HepG2 (cell line): ENCODE measurements around the gene ENAH. TPM values are rescaled to one million over a fixed set of nuclear protein-coding genes. Genes with fewer than 3 reads are reported as not detected.

Experiments
- ATAC-seq: fragments of 200-7000 bp; cut with Tn5 transposase; 3 replicates; pipeline ENCODE4 v1.9.1; 2020; ENCODE audit warnings: mild to moderate bottlenecking, moderate library complexity
- BruUV-seq: library from RNA; stranded (reverse); fragments of 400-500 nt; replicated peaks from 2 replicates; lab custom pipeline; 2021; lab: Mats Ljungman, UMichigan
- CTCF ChIA-PET: fragments of 300-600 bp; formaldehyde crosslinking; extraction: SDS; loops from one replicate; lab custom pipeline; 2021; ENCODE audit warnings: low total read pairs, inconsistent platforms, low intra/inter-chr PET ratio; lab: Yijun Ruan, JAX
- POLR2A ChIA-PET: fragments of 350-600 bp; sonication (Branson Sonifier 250); formaldehyde crosslinking; loops from one replicate; lab custom pipeline; 2020; ENCODE audit warnings: antibody characterized with exemption, inconsistent platforms; lab: Yijun Ruan, JAX
- DNase-seq: peaks from one replicate; pipeline ENCODE4 v3.0.0-alpha.2; 2015; ENCODE audit warnings: low spot score
- FAIRE-seq: peaks from 3 replicates; lab custom pipeline; 2011; peaks lifted over from hg19 to GRCh38; lab: Jason Lieb, UNC
- H2AFZ ChIP-seq: one replicate; pipeline ENCODE4 v1.6.1; 2011; ENCODE audit warnings: low read length, inconsistent platforms
- H3K27ac ChIP-seq: fragments of 300-600 bp; 3 replicates; pipeline ENCODE4 v1.8.0; 2011; ENCODE audit warnings: mixed run types, mild to moderate bottlenecking, mixed read lengths, low read length, inconsistent platforms; ENCODE audit not compliant: insufficient read depth; ENCODE audit errors: extremely low read length
- H3K27me3 ChIP-seq, 2 experiments: fragments of 200-600 bp in 1 of 2; 2 replicates in 1 of 2; 3 replicates in 1 of 2; pipeline versions ENCODE4 v1.6.0 to v1.8.0; 2011; ENCODE audit warnings: low read length in 2 of 2, mild to moderate bottlenecking in 2 of 2, moderate library complexity in 2 of 2, inconsistent platforms in 1 of 2; ENCODE audit not compliant: insufficient read depth in 2 of 2, control insufficient read depth in 1 of 2
- H3K36me3 ChIP-seq, 2 experiments: fragments of 200-600 bp in 1 of 2; replicated peaks in 1 of 2; 2 replicates in 1 of 2; 3 replicates in 1 of 2; pipeline versions ENCODE4 v1.5.1 to v1.8.0; 2011; ENCODE audit warnings: low read length in 2 of 2, inconsistent platforms in 1 of 2; ENCODE audit not compliant: insufficient read depth in 2 of 2, control insufficient read depth in 1 of 2
- H3K4me1 ChIP-seq: 2 replicates; pipeline ENCODE4 v1.5.1; 2012; ENCODE audit warnings: low read length, inconsistent platforms; ENCODE audit not compliant: insufficient read depth
- H3K4me2 ChIP-seq: 2 replicates; pipeline ENCODE4 v1.6.0; 2011; ENCODE audit warnings: low read depth, low read length, inconsistent platforms
- H3K4me3 ChIP-seq, 3 experiments: fragments of 200-600 bp in 1 of 3; sonication (generic), shearing (Covaris generic) in 1 of 3; replicated peaks in 1 of 3; 2 replicates each; pipeline ENCODE4 v1.5.1; 2011 to 2016; ENCODE audit warnings: low read length in 3 of 3, inconsistent platforms in 2 of 3, low read depth in 2 of 3, mild to moderate bottlenecking in 2 of 3, control low read depth in 1 of 3, mixed read lengths in 1 of 3; ENCODE audit not compliant: insufficient read depth in 1 of 3
- H3K79me2 ChIP-seq: one replicate; pipeline ENCODE4 v1.6.1; 2011; ENCODE audit warnings: low read length, inconsistent platforms; ENCODE audit not compliant: insufficient read depth
- H3K9ac ChIP-seq: 2 replicates; pipeline ENCODE4 v1.6.0; 2011; ENCODE audit warnings: mild to moderate bottlenecking, low read depth, low read length, inconsistent platforms; ENCODE audit not compliant: insufficient read depth
- H3K9me3 ChIP-seq: 2 replicates; pipeline ENCODE4 v1.5.1; 2012; ENCODE audit warnings: mild to moderate bottlenecking, low read length
- H4K20me1 ChIP-seq: 2 replicates; pipeline ENCODE4 v1.6.0; 2011; ENCODE audit warnings: inconsistent platforms, mild to moderate bottlenecking, low read length, moderate library complexity; ENCODE audit not compliant: insufficient read depth
- EEA1 ChIP-seq: sonication (generic); formaldehyde crosslinking; IDR thresholded peaks from 2 replicates; pipeline ENCODE4 v1.5.1; 2020; ENCODE audit warnings: mild to moderate bottlenecking, missing genetic modification reagents, borderline replicate concordance
- GATAD1 ChIP-seq: IDR thresholded peaks from 2 replicates; pipeline ENCODE4 v1.6.1; 2016; ENCODE audit warnings: missing genetic modification reagents, missing compliant biosample characterization
- PAF1 ChIP-seq: IDR thresholded peaks from 2 replicates; pipeline ENCODE4 v1.6.1; 2016; ENCODE audit warnings: missing genetic modification reagents, missing compliant biosample characterization
- PCBP1 ChIP-seq: fragments of 200-400 bp; formaldehyde crosslinking; IDR thresholded peaks from 2 replicates; pipeline ENCODE4 v1.6.1; 2017; ENCODE audit warnings: mild to moderate bottlenecking, low read depth, low read length, borderline replicate concordance
- POLR2G ChIP-seq: fragments of 200-400 bp; formaldehyde crosslinking; IDR thresholded peaks from 2 replicates; pipeline ENCODE4 v1.6.1; 2018; ENCODE audit warnings: mild to moderate bottlenecking, low read depth, low read length, moderate library complexity
- SP1 ChIP-seq, 2 experiments: fragments of 450-650 bp in 1 of 2; sonication (generic) in 1 of 2; formaldehyde crosslinking in 1 of 2; IDR thresholded peaks; 2 replicates each; pipeline versions ENCODE4 v1.4.0 to v1.6.1; 2016 to 2020; ENCODE audit warnings: missing genetic modification reagents in 1 of 2
- TAF1 ChIP-seq: sonication (generic); formaldehyde crosslinking; IDR thresholded peaks from 2 replicates; pipeline ENCODE4 v1.4.0; 2020; ENCODE audit warnings: missing genetic modification reagents
- ZBTB1 ChIP-seq: sonication (generic); formaldehyde crosslinking; IDR thresholded peaks from 2 replicates; pipeline ENCODE4 v1.4.0; 2020; ENCODE audit warnings: missing genetic modification reagents, borderline replicate concordance
- ZBTB42 ChIP-seq: sonication (generic); formaldehyde crosslinking; IDR thresholded peaks from 2 replicates; pipeline ENCODE4 v1.5.0; 2020; ENCODE audit warnings: mild to moderate bottlenecking, missing genetic modification reagents
- ZEB1 ChIP-seq: IDR thresholded peaks from 2 replicates; pipeline ENCODE4 v1.6.1; 2012; ENCODE audit warnings: mild to moderate bottlenecking, low read depth, inconsistent platforms; ENCODE audit not compliant: insufficient replicate concordance
- ZNF160 ChIP-seq: sonication (generic); formaldehyde crosslinking; IDR thresholded peaks from 2 replicates; pipeline ENCODE4 v1.8.0; 2022; ENCODE audit warnings: mild to moderate bottlenecking, inconsistent platforms, missing genetic modification reagents
- ZNF20 ChIP-seq: sonication (generic); formaldehyde crosslinking; IDR thresholded peaks from 2 replicates; pipeline ENCODE4 v1.4.0; 2020; ENCODE audit warnings: mild to moderate bottlenecking, moderate library complexity, missing genetic modification reagents
- ZNF781 ChIP-seq: sonication (generic); formaldehyde crosslinking; IDR thresholded peaks from 2 replicates; pipeline ENCODE4 v1.5.1; 2020; ENCODE audit warnings: borderline replicate concordance, mild to moderate bottlenecking, missing genetic modification reagents; ENCODE audit errors: not compliant biosample characterization
- WGBS: methylation state at CpG from one replicate; pipeline ENCODE4 v1.1.6; 2017; ENCODE audit warnings: low lambda C conversion rate; 5-methylcytosine and 5-hydroxymethylcytosine counted together
- in situ Hi-C: cut with HindIII; loops from 2 replicates; pipeline ENCODE4 v1.10.0; 2017; ENCODE audit warnings: low pct_unique_long_range_greater_than_20kb; ENCODE audit not compliant: extremely low pct_ligation_motif_present
- intact Hi-C: fragments of 100-400 bp; cut with micrococcal nuclease; formaldehyde crosslinking; loops from one replicate; pipeline ENCODE4 v1.10.0; 2022; ENCODE audit not compliant: unreplicated experiment
- polyA plus RNA-seq, 8 experiments: library from polyadenylated mRNA; depleted of rRNA in 3 of 8; stranded (reverse) in 7 of 8; unstranded in 1 of 8; fragments of >200 nt; fragmentation: Illumina TruSeq in 4 of 8; extraction: Trizol in 4 of 8; gene quantifications; 2 replicates each; pipeline versions ENCODE4 v1.2.1 to v1.2.3, GENCODE V29; 2011 to 2016; ENCODE audit warnings: low read depth in 4 of 8, missing spikeins in 1 of 8, mixed read lengths in 1 of 8; ENCODE audit not compliant: insufficient read depth in 1 of 8
- total RNA-seq, 5 experiments: library from RNA; depleted of rRNA; stranded (reverse); fragments of >200 nt; fragmentation: Illumina TruSeq; extraction: Trizol; gene quantifications; 2 replicates each; pipeline ENCODE4 v1.2.3, GENCODE V29; 2016; ENCODE audit warnings: low read depth in 1 of 5
- TF ChIP-seq, protein P1 (sequence below): sonication (generic); formaldehyde crosslinking; IDR thresholded peaks from 2 replicates; pipeline ENCODE4 v1.4.0; 2020; ENCODE audit warnings: mild to moderate bottlenecking, missing genetic modification reagents
- TF ChIP-seq, protein P2 (sequence below): sonication (generic); formaldehyde crosslinking; IDR thresholded peaks from 2 replicates; pipeline ENCODE4 v1.5.0; 2020; ENCODE audit warnings: mild to moderate bottlenecking, missing genetic modification reagents, borderline replicate concordance
- TF ChIP-seq, protein P3 (sequence below): sonication (generic); formaldehyde crosslinking; IDR thresholded peaks from 2 replicates; pipeline ENCODE4 v1.9.0; 2021; ENCODE audit warnings: missing genetic modification reagents, borderline replicate concordance

The ENAH gene
- total and polyA plus RNA-seq, 2 of the 13 experiments (the other 11 are each of a cell fraction or from before 2014, with no cell fraction given): 22.1 to 58.3 TPM

DNA sequence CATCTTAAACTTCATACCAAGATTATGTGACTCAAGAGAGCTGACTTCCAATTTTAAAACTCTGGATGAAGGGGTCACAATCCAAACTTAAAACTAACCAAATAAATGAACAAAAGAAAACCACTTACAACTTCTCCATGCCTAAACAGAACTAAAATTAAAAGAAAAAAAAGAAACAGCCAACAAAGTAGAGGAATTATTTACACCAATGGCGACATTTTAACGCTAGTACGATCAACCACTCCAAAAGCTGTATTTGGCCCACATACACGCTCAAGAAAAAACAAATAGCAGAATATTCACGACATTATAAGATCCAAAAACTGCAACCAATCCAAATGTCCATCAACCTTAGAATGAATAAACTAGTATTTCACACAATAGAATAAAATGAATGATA, 42.4 kb downstream of the ENAH start:
- intact Hi-C loops (no loop called here), in situ Hi-C loops (no loop called here)
- Histone ChIP-seq H3K79me2 (peaks cover 72% of the 10 kb centered on the region), H3K9ac (no peak overlapping the region), H3K9me3 (no peaks in the 10 kb centered on the region), H3K27me3 (no peaks in the 10 kb centered on the region), H3K4me1 (peaks cover 28% of the 10 kb centered on the region), H3K4me2 (no peak overlapping the region), H4K20me1 (peaks cover 9% of the 10 kb centered on the region; the same call in 1 of the 2 replicates), H3K36me3 (no peaks in the 10 kb centered on the region), H3K27ac (no peak overlapping the region), H3K4me3 (no peak overlapping the region), H2AFZ (no peak overlapping the region)
- FAIRE-seq (no peak), DNase-seq (no peak), ATAC-seq (no peak)
- ChIA-PET CTCF (no interaction called here), POLR2A (no interaction called here)
- no TSS peak for BruUV-seq
- 97% methylated on average over 5 of the region's 5 CpGs for WGBS
- TF ChIP-seq PAF1 (no peak), ZNF781 (no peak), PCBP1 (no peak), ZBTB1 (CRISPR knock-in tag) (no peak), ZNF160 (CRISPR knock-in tag) (no peak), ZBTB42 (CRISPR knock-in tag) (no peak), ZEB1 (no peak), SP1 (IDR thresholded peaks at IDR 0.05) (no peak), SP1 (CRISPR knock-in tag; IDR thresholded peaks at IDR 0.05) (no peak), EEA1 (CRISPR knock-in tag) (no peak), POLR2G (no peak), GATAD1 (CRISPR knock-in tag) (no peak), TAF1 (CRISPR knock-in tag) (no peak), ZNF20 (CRISPR knock-in tag) (no peak)
- TF ChIP-seq, protein P1, sequence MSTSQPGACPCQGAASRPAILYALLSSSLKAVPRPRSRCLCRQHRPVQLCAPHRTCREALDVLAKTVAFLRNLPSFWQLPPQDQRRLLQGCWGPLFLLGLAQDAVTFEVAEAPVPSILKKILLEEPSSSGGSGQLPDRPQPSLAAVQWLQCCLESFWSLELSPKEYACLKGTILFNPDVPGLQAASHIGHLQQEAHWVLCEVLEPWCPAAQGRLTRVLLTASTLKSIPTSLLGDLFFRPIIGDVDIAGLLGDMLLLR (CRISPR knock-in tag): no peak
- TF ChIP-seq, protein P2, sequence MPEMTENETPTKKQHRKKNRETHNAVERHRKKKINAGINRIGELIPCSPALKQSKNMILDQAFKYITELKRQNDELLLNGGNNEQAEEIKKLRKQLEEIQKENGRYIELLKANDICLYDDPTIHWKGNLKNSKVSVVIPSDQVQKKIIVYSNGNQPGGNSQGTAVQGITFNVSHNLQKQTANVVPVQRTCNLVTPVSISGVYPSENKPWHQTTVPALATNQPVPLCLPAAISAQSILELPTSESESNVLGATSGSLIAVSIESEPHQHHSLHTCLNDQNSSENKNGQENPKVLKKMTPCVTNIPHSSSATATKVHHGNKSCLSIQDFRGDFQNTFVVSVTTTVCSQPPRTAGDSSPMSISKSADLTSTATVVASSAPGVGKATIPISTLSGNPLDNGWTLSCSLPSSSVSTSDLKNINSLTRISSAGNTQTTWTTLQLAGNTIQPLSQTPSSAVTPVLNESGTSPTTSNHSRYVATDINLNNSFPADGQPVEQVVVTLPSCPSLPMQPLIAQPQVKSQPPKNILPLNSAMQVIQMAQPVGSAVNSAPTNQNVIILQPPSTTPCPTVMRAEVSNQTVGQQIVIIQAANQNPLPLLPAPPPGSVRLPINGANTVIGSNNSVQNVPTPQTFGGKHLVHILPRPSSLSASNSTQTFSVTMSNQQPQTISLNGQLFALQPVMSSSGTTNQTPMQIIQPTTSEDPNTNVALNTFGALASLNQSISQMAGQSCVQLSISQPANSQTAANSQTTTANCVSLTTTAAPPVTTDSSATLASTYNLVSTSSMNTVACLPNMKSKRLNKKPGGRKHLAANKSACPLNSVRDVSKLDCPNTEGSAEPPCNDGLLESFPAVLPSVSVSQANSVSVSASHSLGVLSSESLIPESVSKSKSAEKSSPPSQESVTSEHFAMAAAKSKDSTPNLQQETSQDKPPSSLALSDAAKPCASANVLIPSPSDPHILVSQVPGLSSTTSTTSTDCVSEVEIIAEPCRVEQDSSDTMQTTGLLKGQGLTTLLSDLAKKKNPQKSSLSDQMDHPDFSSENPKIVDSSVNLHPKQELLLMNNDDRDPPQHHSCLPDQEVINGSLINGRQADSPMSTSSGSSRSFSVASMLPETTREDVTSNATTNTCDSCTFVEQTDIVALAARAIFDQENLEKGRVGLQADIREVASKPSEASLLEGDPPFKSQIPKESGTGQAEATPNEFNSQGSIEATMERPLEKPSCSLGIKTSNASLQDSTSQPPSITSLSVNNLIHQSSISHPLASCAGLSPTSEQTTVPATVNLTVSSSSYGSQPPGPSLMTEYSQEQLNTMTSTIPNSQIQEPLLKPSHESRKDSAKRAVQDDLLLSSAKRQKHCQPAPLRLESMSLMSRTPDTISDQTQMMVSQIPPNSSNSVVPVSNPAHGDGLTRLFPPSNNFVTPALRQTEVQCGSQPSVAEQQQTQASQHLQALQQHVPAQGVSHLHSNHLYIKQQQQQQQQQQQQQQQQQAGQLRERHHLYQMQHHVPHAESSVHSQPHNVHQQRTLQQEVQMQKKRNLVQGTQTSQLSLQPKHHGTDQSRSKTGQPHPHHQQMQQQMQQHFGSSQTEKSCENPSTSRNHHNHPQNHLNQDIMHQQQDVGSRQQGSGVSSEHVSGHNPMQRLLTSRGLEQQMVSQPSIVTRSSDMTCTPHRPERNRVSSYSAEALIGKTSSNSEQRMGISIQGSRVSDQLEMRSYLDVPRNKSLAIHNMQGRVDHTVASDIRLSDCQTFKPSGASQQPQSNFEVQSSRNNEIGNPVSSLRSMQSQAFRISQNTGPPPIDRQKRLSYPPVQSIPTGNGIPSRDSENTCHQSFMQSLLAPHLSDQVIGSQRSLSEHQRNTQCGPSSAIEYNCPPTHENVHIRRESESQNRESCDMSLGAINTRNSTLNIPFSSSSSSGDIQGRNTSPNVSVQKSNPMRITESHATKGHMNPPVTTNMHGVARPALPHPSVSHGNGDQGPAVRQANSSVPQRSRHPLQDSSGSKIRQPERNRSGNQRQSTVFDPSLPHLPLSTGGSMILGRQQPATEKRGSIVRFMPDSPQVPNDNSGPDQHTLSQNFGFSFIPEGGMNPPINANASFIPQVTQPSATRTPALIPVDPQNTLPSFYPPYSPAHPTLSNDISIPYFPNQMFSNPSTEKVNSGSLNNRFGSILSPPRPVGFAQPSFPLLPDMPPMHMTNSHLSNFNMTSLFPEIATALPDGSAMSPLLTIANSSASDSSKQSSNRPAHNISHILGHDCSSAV: no peak
- TF ChIP-seq, protein P3, sequence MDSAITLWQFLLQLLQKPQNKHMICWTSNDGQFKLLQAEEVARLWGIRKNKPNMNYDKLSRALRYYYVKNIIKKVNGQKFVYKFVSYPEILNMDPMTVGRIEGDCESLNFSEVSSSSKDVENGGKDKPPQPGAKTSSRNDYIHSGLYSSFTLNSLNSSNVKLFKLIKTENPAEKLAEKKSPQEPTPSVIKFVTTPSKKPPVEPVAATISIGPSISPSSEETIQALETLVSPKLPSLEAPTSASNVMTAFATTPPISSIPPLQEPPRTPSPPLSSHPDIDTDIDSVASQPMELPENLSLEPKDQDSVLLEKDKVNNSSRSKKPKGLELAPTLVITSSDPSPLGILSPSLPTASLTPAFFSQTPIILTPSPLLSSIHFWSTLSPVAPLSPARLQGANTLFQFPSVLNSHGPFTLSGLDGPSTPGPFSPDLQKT (CRISPR knock-in tag): no peak
